Pons (tissue), 1 donor: ENCODE data around the gene MESP2.

Experiments used
- DNase-seq: peaks from one replicate; pipeline ENCODE4 v3.0.0-alpha.2; 2016; ENCODE audit warnings: low spot score

The MESP2 gene

GRCh38 chr15:89776274-89777072 lies at the start of gene MESP2:
MESP2 (plus strand) TSS chr15:89776332; CDS start chr15:89776358, 26 bp downstream.
- DNase-seq: peak; percentile 50

GRCh38 chr15:89728254-89728653 lies 47.9 kb upstream of the MESP2 start:
- no peak for DNase-seq

- no peak for DNase-seq
These were observed 44.9 kb upstream of the MESP2 start for GRCh38 chr15:89731275-89731674.

GRCh38 chr15:89732451-89733172 lies 43.5 kb upstream of the MESP2 start:
- DNase-seq: no peak

GRCh38 chr15:89735773-89736172 lies 40.4 kb upstream of the MESP2 start:
- DNase-seq: no peak

- DNase-seq: peak; percentile 77
These were observed 36.0 kb upstream of the MESP2 start for GRCh38 chr15:89740137-89740536.

- DNase-seq: no peak
These were observed 33.1 kb upstream of the MESP2 start for GRCh38 chr15:89743011-89743410.

GRCh38 chr15:89743594-89743993 lies 32.5 kb upstream of the MESP2 start:
- DNase-seq: no peak

GRCh38 chr15:89745131-89745530 lies 31.0 kb upstream of the MESP2 start:
- DNase-seq: no peak

- DNase-seq: no peak
These were observed 30.4 kb upstream of the MESP2 start for GRCh38 chr15:89745768-89746167.

GRCh38 chr15:89746386-89746780 lies 29.7 kb upstream of the MESP2 start:
- DNase-seq: no peak

- DNase-seq: no peak
These were observed 28.1 kb upstream of the MESP2 start for GRCh38 chr15:89747708-89748682.

GRCh38 chr15:89749054-89749453 lies 27.1 kb upstream of the MESP2 start:
- DNase-seq: no peak

- no peak for DNase-seq
These were observed 26.6 kb upstream of the MESP2 start for GRCh38 chr15:89749526-89749925.

- no peak for DNase-seq
These were observed 26.1 kb upstream of the MESP2 start for GRCh38 chr15:89749951-89750559.

GRCh38 chr15:89750560-89751542 lies 25.3 kb upstream of the MESP2 start, which contains the start of gene MESP1:
MESP1 (minus strand) TSS chr15:89751249; CDS start chr15:89751231, 18 bp downstream.
- DNase-seq: peak; percentile 77

GRCh38 chr15:89751748-89752147 lies 24.4 kb upstream of the MESP2 start:
- DNase-seq: no peak

GRCh38 chr15:89753855-89754254 lies 22.3 kb upstream of the MESP2 start:
- no peak for DNase-seq

GRCh38 chr15:89754361-89755154 lies 21.6 kb upstream of the MESP2 start:
- DNase-seq: no peak

GRCh38 chr15:89755701-89756100 lies 20.4 kb upstream of the MESP2 start:
- DNase-seq: no peak
